ENCODE results near the gene CTBS. TPM values are rescaled to one million over a fixed set of nuclear protein-coding genes. Genes with fewer than 3 reads are reported as not detected.
A peak's percentile ranks its signal among the peaks of the same experiment; 100 is the strongest.

Gene CTBS
- total RNA-seq, 2 experiments from 2014 or later = 13.5 to 18.3 TPM

DNA sequence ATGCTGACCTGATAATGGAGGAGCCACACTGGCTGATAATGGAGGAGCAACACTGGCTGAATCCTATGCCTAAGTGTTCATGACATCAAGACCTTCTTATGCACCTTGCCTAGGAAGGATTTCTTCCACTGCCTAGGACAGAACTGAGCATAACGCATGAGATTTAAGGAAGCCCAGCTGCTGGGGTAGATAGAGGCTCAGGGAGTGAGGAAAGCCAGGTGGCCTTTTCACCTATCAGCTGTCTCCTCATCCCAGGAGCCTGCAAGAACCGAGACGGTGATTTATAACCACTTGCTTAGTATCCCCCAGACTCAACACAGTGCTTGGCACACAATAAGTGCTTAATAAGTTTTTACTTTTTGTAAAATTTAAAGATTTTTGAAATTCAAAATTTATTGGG is 7.4 kb upstream of the CTBS start:
- Mint-ChIP-seq H3K4me3 (no peak overlapping the region), H3K36me3 (ENCODE audit: low read depth) (no peaks in the 10 kb centered on the region), H3K9me3 (no peaks in the 10 kb centered on the region), H3K27me3 (no peaks in the 10 kb centered on the region), H3K27ac (no peak overlapping the region), H3K4me1 (ENCODE audit: low read depth) (no peaks in the 10 kb centered on the region)
- ChIA-PET POLR2A (no interaction called here), CTCF (no interaction called here)
- TF ChIP-seq, protein P1, sequence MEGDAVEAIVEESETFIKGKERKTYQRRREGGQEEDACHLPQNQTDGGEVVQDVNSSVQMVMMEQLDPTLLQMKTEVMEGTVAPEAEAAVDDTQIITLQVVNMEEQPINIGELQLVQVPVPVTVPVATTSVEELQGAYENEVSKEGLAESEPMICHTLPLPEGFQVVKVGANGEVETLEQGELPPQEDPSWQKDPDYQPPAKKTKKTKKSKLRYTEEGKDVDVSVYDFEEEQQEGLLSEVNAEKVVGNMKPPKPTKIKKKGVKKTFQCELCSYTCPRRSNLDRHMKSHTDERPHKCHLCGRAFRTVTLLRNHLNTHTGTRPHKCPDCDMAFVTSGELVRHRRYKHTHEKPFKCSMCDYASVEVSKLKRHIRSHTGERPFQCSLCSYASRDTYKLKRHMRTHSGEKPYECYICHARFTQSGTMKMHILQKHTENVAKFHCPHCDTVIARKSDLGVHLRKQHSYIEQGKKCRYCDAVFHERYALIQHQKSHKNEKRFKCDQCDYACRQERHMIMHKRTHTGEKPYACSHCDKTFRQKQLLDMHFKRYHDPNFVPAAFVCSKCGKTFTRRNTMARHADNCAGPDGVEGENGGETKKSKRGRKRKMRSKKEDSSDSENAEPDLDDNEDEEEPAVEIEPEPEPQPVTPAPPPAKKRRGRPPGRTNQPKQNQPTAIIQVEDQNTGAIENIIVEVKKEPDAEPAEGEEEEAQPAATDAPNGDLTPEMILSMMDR (IDR thresholded peaks at IDR 0.05) = no peak
- DNase-seq = no peak
- no peak for ATAC-seq
- intact Hi-C loops (cut with micrococcal nuclease) = no loop called here

DNA sequence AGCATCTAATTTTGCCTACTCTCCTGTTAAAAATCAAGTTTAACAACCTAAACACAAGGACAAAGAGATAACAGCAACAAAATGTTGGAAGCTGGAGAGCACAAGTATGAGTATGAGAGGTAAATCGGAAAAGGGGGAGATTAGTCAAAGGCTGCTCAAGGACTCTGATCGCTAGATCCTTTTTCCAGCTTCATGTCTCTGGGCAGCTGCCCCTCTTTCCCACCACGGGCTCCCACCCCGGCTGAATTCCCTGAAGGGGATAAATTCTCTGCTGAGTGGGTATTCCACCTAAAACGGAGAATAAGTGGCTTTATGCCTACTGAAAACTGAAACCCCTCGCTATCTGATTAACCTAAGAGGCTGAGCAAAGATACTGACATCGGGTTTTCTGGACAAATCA is 696 bp upstream of the CTBS start:
- peaks cover 35% of the 10 kb centered on the region for H3K4me1 Mint-ChIP-seq (ENCODE audit: low read depth)
- TF ChIP-seq, protein P1 (IDR thresholded peaks at IDR 0.05) = no peak
- H3K36me3 Mint-ChIP-seq (ENCODE audit: low read depth) = peaks cover 28% of the 10 kb centered on the region
- ChIA-PET POLR2A (interaction anchor here (1.1 to 3.0 kb wide), 9 partner anchors 8 to 135 kb away, joined by 3 to 45 read pairs (median 5); partner anchors contain the start of genes GNG5 and SPATA1), CTCF (interaction anchor here (1.7 to 3.2 kb wide), 4 partner anchors 38 to 133 kb away, joined by 4 to 24 read pairs (median 8); no protein-coding TSS in a partner anchor)
- H3K4me3 Mint-ChIP-seq = peak overlapping the region; percentile 98
- ATAC-seq (no peak), DNase-seq (no peak)
- H3K27me3 Mint-ChIP-seq = no peaks in the 10 kb centered on the region
- H3K27ac Mint-ChIP-seq = peak overlapping the region; percentile 99
- no peaks in the 10 kb centered on the region for H3K9me3 Mint-ChIP-seq
- intact Hi-C loops (cut with micrococcal nuclease) = loop anchor here (5.0 kb wide), 1 partner anchor 42 kb away; no protein-coding TSS in a partner anchor

DNA sequence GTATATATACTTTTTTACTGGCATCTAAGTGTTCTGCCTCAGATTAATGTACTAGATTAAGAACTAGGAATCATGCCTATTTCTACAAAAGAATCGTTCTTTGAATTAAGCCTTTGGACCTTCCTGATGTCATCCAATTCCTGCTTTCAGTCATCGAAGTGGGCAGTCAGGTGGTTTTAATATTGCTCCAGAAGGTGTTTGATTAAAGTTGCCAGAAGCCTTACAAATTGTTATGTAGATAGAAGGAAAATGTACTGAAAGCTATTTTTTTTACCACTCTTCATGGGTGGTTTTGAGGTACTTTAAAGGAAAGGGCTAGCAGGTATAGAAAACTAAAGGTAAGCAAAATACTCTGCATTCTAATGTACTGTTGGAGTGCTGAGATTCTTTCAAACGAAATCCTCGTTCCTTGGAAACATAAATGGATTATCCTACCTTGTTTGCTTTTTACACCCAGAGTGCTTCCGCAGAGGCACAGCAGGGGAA is 716 bp downstream of the CTBS start:
- ChIA-PET POLR2A (interaction anchor here (0.6 to 3.0 kb wide), 21 partner anchors 9 to 496 kb away, joined by 3 to 45 read pairs (median 4); partner anchors contain the start of genes GNG5, PRKACB and SPATA1), CTCF (interaction anchor here (0.7 to 3.2 kb wide), 11 partner anchors 46 to 209 kb away, joined by 3 to 24 read pairs (median 4); partner anchors contain the start of genes GNG5 and SPATA1)
- DNase-seq (no peak), ATAC-seq (no peak)
- Mint-ChIP-seq H3K9me3 (no peaks in the 10 kb centered on the region), H3K4me1 (ENCODE audit: low read depth) (peaks cover 39% of the 10 kb centered on the region), H3K27ac (peak overlapping the region; percentile 99), H3K4me3 (peak overlapping the region; percentile 98), H3K36me3 (ENCODE audit: low read depth) (peaks cover 36% of the 10 kb centered on the region), H3K27me3 (no peaks in the 10 kb centered on the region)
- intact Hi-C loops (cut with micrococcal nuclease) = loop anchor here (1.0 to 5.0 kb wide), 2 partner anchors 44 to 69 kb away; no protein-coding TSS in a partner anchor
- TF ChIP-seq, protein P1 (IDR thresholded peaks at IDR 0.05) = no peak

DNA sequence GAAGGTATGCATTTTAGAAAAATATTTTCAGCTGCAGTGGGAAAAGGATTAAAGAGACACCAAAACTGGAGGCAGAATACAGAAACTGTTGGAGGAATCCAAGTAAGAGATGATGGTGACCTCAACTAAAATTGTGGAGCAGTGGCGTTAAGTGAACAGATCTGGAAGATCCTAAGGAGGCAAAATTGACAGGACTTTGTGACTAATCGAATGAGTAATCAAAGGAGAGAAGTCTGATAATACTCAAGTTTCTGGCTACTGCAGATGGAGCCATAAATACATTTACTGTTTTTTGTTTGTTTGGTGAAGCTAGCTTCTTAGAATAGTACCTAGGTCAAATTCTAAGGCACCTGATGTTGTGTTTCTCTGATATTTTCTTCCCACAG is 3.1 kb downstream of the CTBS start:
- peaks cover 46% of the 10 kb centered on the region for H3K36me3 Mint-ChIP-seq (ENCODE audit: low read depth)
- DNase-seq (no peak), ATAC-seq (no peak)
- no peaks in the 10 kb centered on the region for H3K27me3 Mint-ChIP-seq
- peaks cover 47% of the 10 kb centered on the region for H3K4me1 Mint-ChIP-seq (ENCODE audit: low read depth)
- TF ChIP-seq, protein P1 (IDR thresholded peaks at IDR 0.05) = no peak
- POLR2A ChIA-PET = no interaction called here
- intact Hi-C loops (cut with micrococcal nuclease) = loop anchor here (5.0 kb wide), 1 partner anchor 46 kb away; no protein-coding TSS in a partner anchor
- no peak overlapping the region for H3K4me3 Mint-ChIP-seq
- CTCF ChIA-PET = interaction anchor here (1.3 kb wide), 1 partner anchor 49 kb away, joined by 3 read pairs; no protein-coding TSS in a partner anchor
- H3K27ac Mint-ChIP-seq = no peak overlapping the region
- no peaks in the 10 kb centered on the region for H3K9me3 Mint-ChIP-seq

DNA sequence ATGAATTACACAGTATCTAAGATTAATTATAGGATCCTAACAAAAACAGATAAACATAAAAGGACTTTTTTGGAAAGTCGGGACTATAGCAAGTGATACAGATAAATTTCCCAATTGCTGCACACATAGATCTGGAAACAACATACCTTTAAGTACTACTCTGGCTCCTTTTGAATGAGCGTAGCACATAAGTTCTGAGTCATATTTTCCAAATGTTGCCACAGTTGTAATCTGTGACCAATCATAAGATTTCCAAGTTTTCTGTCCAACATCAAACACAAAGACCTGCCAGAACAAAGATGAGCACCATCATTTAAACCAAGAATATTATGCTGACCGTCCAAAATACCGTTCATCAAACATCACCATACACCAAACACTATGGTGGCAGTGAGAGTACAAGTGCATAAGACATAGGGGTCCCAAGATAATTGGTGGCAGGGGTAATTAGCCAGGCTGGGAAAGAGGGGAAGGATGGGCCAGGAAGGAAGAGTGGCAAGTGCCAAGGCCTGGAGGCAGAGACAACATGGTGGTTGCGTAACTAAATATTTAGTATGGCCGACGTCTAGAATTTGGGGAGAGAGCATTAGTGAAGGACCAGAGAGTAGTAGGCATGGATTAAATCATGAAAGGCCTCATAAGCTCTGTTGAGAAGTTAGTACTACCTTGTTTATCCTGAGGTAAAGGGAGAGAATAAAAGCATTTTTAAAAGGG is 3.6 kb downstream of the CTBS start:
- H3K27ac Mint-ChIP-seq = peak overlapping the region; percentile 8
- no peak overlapping the region for H3K4me3 Mint-ChIP-seq
- intact Hi-C loops (cut with micrococcal nuclease) = loop anchor here (5.0 kb wide), 1 partner anchor 47 kb away; no protein-coding TSS in a partner anchor
- no peaks in the 10 kb centered on the region for H3K9me3 Mint-ChIP-seq
- H3K4me1 Mint-ChIP-seq (ENCODE audit: low read depth) = peaks cover 47% of the 10 kb centered on the region
- ChIA-PET POLR2A (no interaction called here), CTCF (interaction anchor here (1.3 kb wide), 1 partner anchor 50 kb away, joined by 3 read pairs; no protein-coding TSS in a partner anchor)
- ATAC-seq (no peak), DNase-seq (no peak)
- no peaks in the 10 kb centered on the region for H3K27me3 Mint-ChIP-seq
- H3K36me3 Mint-ChIP-seq (ENCODE audit: low read depth) = peaks cover 46% of the 10 kb centered on the region
- TF ChIP-seq, protein P1 (IDR thresholded peaks at IDR 0.05) = no peak
